Activated CD8-positive, alpha-beta memory T cell treated with anti-CD3 and anti-CD28 coated beads for 36 hours (primary cell): ENCODE measurements around the gene RMDN3. TPM values are rescaled to one million over a fixed set of nuclear protein-coding genes. Genes with fewer than 3 reads are reported as not detected.

ENCODE experiments used
- CTCF ChIA-PET: fragments of 350-600 bp; sonication (Branson Sonifier 250); formaldehyde crosslinking; loops from one replicate; lab custom pipeline; 2021; ENCODE audit warnings: antibody characterized with exemption; lab: Charles Lee
- POLR2A ChIA-PET: fragments of 350-600 bp; sonication (Branson Sonifier 250); formaldehyde crosslinking; loops from one replicate; lab custom pipeline; 2021; ENCODE audit warnings: antibody characterized with exemption; lab: Charles Lee
- total RNA-seq, 2 experiments: library from RNA; stranded (reverse); gene quantifications; one replicate each; pipeline ENCODE4 v1.2.3, GENCODE V29; 2021

The RMDN3 gene
- total RNA-seq, 2 experiments from 2014 or later: 39.4 to 43.4 TPM

DNA sequence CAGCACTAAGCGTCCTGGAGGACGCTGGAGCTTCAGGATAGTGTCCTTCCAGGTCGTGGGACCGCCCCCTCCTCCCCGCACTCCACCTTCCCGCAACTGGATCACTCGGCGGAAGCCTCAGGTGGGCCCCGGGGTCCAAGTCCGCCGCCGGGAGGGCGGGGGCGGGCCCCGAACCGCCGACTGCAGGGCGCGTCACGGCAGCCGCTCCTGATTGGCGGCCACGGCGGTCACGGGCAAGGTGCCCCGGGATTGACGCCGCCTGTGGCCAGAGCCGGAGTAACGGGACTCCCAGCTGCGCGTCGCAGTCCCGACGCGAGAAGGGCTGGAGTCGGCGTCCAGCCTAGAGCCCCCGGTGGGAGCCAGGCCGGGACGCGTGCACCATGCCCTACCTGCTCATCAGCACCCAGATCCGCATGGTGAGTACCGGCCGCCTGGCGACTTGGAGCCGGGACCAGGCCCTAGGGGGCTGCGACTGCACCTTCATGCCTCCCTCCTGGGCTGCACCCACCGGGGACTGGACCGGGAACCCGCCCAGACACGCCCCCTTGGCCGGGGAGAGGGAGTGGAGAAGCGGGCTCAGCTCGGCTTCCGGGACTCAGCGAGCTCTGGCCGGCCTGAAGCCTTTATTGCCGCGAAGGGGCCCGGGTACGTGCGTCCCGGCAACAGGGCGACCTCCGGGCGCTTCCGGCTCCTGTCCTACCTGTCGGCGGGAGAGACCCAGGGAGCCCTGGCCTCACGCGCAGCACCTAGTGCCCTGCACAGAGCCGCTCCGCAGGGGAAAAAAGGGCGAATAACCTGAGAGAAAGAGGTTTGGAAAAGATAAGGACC lies 9.0 kb upstream of the RMDN3 start, which contains the start of gene GCHFR:
Gene GCHFR (plus strand): TSS at position 268 of the 828 bp plus-strand sequence. CDS start 113 bp downstream, at position 381.
- CTCF ChIA-PET: interaction anchor here (0.9 to 3.5 kb wide), 7 partner anchors 11 to 195 kb away, joined by 3 to 10 read pairs (median 4); partner anchors contain the start of gene RPUSD2
- POLR2A ChIA-PET: interaction anchor here (0.7 to 3.5 kb wide), 7 partner anchors 13 to 143 kb away, joined by 3 to 20 read pairs (median 3); partner anchors contain the start of genes DNAJC17, RAD51 and ZFYVE19

DNA sequence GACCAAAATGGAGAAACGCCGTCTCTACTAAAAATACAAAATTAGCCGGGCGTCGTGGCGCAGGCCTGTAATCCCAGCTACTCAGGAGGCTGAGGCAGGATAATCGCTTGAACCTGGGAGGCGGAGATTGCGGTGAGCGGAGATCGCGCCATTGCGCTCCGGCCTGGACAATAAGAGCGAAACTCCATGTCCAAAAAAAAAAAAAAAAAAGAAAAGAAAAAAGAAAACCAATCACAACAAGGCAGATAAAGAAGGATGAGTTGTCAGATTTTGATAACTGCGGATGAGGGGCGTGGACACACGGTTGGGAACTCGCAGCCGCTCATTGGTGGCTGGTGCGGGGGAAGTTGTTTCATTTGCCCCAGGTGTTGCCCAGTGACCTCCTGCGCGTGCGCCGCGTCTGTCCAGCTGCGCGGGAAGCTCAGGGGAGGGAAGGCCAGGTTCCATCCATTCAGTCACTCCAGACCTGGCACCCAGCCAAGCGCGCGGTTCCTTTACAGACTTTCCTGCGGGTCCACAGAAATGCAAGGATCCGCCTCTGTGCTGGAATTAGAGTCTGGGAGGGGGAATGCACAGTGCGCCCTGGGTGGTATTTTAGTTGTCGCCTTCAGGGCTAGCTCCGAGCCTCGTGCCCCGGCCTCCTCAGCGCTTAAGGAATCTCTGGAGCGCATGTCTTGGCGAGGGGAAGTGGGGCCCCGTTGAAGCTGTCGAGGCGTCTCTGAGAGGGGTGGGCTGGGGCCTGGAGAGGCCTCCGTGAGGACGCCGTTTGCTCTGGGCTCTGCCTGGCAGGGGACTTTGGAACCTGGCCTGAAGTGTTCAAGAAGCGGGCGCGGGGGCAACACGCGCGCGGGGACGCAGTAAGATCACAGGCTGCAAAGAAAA lies 8.1 kb upstream of the RMDN3 start:
- ChIA-PET CTCF (interaction anchor here (0.9 to 3.5 kb wide), 3 partner anchors 19 to 194 kb away, joined by 3 to 10 read pairs (median 4); partner anchors contain the start of gene RPUSD2), POLR2A (interaction anchor here (0.7 to 3.5 kb wide), 5 partner anchors 19 to 68 kb away, joined by 3 to 20 read pairs (median 4); partner anchors contain the start of genes DNAJC17, RAD51 and ZFYVE19)

DNA sequence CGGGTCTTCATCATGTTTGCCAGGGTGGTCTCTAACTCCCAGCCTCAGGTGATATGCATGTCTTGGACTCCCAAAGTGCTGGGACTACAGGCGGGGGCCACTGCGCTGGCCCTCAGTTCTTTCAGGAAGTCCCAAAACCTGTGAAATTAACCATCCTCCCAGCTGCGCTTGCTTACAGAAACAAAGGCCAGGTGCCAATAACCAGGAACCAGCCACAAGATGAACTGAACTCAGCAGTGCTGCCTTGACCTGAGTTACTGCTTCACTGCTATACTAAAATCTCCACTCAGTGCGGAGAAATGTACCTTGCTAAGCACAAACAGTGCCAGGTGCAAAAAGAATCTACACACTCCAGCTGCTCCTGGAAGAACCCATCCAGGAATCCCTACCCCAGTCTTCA lies 4.9 kb upstream of the RMDN3 start:
- POLR2A ChIA-PET: no interaction called here

DNA sequence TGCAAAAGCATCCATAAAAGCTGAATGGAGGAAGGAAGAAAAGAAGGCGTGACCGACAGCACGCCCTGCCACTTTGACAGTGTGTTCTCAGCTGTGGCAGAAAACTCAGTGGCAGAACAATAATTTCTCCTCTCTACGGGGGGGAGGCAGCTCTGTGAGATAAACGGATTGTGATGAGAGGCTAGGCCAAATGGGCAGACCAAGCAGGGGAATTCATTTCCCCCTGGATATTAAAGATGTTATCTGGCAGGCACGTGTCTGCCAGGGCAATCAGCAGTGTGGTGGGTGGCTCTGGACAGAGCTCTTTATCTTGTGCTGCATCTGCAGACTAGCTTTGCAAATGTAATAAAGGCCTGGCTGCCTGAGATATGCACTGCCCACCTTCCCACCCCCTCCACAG lies 1.9 kb upstream of the RMDN3 start:
- ChIA-PET CTCF (no interaction called here), POLR2A (interaction anchor here (0.6 to 1.0 kb wide), 2 partner anchors 13 to 69 kb away, joined by 3 to 4 read pairs; no protein-coding TSS in a partner anchor)

More for the DNA sequence above, 4.9 kb upstream of the RMDN3 start:
- CTCF ChIA-PET: interaction anchor here (1.1 kb wide), 1 partner anchor 23 kb away, joined by 3 read pairs; no protein-coding TSS in a partner anchor

DNA sequence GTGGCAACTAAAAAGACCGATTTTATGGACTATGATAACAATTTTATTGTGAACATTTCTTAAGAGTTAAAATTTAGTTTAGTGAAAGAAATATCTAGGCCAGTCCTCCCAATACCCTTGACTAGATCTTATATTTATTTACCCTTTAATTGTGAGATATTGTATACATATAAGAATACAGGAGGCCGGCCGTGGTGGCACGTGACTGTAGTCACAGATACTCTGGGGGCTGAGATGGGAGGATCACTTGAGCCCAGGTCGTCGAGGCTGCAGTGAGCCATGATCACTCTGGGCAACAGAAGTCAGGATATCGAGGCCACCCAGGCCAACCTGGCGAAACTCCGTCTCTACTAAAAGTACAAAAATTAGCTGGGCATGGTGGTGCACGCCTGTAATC lies 756 bp upstream of the RMDN3 start:
- ChIA-PET CTCF (no interaction called here), POLR2A (interaction anchor here (1.0 kb wide), 1 partner anchor 11 kb away, joined by 4 read pairs; no protein-coding TSS in a partner anchor)

DNA sequence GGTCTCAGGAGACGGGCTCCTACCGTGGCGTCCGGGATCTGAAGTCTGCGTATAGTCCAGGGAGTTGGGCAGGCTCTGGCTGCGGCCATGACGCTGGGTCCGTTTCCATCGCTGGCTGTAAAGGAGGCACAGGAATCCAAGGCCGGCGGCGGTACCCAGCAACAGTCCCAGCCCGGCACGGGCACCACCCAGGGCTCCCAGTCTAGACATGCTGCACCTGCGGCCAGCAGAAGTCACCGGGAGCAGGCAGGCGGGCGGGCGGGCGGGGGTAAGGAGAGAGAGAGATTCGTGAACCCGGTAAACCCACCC lies 526 bp downstream of the RMDN3 start:
- ChIA-PET CTCF (interaction anchor here (0.7 kb wide), 1 partner anchor 28 kb away, joined by 3 read pairs; no protein-coding TSS in a partner anchor), POLR2A (interaction anchor here (0.7 kb wide), 1 partner anchor 61 kb away, joined by 4 read pairs; no protein-coding TSS in a partner anchor)

DNA sequence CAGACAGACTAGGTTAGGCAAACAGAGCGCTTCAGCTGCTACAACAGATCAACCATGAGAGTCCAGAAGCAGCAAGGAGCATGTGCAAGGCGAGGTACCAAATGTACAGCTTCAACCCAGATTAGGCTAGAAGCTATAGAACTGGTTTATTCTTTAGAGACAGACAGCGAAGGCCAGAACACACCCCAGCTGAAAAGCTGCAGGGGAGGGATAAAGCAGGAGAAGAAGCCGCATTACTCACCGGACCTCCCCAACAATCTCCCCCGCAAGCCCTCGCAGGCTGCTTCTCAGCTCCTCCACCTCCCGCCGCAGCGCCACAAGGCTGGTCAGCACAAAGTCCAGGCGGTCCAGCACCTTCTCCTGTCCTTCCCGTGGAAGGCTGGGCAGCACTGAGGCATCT lies 3.3 kb downstream of the RMDN3 start:
- POLR2A ChIA-PET: no interaction called here
- CTCF ChIA-PET: interaction anchor here (1.0 kb wide), 1 partner anchor 31 kb away, joined by 4 read pairs; no protein-coding TSS in a partner anchor

DNA sequence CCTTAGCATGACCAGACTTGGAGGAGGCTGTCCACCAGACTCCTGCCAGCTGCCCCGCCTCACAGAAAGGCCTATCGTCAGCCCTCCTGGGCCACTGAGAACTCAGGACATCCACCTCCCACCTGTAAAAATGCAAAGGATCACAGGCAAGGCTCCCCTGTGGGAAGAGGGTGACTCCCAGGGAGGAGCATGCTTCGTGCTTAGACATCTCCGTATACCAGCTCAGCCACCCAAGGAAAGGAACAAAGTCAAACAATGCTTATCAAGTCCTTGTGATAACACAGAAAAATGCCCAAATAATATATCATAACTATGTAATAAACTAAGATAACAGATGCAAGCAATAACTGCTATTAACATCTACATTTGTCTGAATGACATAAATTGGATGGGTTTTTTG lies 4.2 kb downstream of the RMDN3 start:
- CTCF ChIA-PET: no interaction called here
- POLR2A ChIA-PET: interaction anchor here (0.6 to 1.0 kb wide), 2 partner anchors 14 to 26 kb away, joined by 3 read pairs; no protein-coding TSS in a partner anchor

DNA sequence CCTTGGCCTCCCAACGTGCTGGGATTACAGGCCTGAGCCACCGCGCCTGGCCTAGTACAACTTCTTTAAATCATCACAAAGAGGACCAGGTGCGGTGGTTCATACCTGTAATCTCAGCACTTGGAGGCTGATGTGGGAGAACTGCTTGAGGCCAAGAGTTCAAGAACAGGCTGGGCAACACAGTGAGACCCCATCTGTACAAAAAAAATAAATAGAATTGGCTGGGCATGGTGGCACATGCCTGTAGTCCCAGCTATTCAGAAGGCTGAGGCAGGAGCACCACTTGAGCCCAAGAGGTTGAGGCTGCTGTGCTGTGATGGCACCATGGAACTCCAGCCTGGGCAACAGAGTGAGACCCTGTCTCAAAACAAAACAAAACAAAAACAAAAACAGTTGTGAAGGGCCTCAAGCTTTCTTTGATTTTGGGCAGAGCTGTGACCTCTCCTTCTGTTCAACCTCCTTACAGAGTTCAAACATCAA lies 5.9 kb downstream of the RMDN3 start:
- ChIA-PET CTCF (no interaction called here), POLR2A (no interaction called here)

DNA sequence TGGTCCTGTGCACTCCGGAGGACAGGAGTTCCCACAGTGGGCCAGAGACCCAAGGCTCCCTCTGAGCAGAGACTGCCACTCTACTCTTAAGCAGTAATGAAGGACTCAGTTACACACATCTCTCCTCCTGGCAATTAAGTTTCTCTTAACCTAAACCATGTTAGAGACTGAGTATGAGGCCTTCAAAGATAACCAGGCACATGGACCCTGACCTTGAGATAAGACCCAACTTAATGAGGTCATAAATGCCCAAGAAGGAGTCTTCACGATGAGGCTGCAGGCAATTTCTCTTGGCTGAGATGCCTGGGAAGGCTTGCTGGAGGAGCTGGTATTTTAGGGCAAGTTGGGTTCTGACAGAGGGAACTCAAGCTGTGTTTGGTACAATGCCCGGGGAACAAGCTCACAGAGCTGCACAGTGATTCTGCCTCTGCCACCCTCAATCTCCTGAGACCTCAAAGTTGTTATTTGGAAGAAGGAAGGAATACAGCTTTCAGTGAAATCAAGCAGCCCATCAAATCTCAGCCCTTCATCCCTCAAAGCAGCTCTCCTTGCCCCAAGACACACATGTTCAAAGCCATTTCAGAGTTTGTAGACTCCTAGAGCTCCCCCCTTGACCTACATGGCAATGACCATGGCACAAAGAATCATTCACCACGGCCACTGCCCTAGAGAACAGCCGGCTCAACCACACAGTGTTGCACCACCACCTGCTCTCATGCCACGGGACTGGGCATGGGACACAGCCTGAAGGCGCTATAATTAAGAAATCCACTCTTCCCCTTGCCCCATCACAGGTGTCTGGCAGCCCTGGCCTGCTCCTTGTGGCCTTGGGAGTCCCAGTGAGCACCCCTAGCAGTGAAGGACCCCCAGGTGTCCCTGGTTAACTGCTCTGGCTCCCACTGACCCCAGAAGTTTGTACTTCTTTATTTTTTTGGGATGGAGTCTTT lies 7.1 kb downstream of the RMDN3 start:
- POLR2A ChIA-PET: interaction anchor here (0.6 kb wide), 1 partner anchor 146 kb away, joined by 4 read pairs; no protein-coding TSS in a partner anchor

DNA sequence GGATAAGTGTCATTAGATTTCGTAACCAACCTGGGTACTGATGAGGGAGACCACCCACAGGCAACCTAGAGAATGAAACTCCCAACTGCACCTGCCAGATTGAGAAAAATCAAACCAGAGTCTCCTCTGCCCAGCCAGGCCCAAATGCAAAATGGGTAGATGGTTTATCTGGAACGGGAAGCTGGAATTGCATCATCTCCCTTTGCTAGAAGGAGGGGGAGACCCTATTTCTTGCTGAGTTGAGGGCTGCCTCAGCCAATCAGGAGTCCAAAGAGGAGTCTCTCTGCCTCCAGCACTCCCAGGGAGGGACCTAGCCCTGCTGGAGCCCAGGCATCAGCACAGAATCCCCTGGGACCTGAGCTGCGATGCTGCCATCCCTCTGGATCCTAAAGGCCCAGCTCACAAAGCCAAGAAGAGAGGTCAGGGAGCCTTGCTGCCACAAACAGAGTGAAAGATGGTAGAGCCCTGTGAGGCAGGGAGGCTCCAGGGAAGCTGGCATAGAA lies 8.1 kb downstream of the RMDN3 start:
- ChIA-PET CTCF (interaction anchor here (0.7 to 1.6 kb wide), 5 partner anchors 18 to 157 kb away, joined by 3 to 5 read pairs (median 4); partner anchors contain the start of gene SPINT1), POLR2A (interaction anchor here (0.6 to 1.0 kb wide), 2 partner anchors 52 to 147 kb away, joined by 4 to 5 read pairs; partner anchors contain the start of gene RAD51)

More for the DNA sequence above, 7.1 kb downstream of the RMDN3 start:
- CTCF ChIA-PET: interaction anchor here (0.7 to 1.6 kb wide), 2 partner anchors 20 to 69 kb away, joined by 3 to 4 read pairs; no protein-coding TSS in a partner anchor

DNA sequence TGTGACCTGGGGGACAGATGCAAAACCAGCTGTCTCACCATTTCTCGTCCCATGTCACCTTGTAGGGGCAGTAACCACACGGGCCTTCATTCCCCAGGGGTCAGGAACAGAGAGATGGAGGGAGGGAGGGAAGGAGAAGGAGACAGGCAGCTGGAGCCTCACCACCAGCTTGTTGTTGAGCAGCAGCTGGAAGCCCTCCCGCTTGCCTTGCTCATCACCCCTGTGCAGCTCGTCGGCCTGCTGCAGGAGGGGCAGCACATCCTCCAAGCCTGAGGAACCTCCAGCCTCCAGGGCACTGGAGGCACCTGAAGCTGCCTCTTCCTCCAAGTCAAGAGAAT lies 10.3 kb downstream of the RMDN3 start:
- POLR2A ChIA-PET: interaction anchor here (0.5 to 1.9 kb wide), 5 partner anchors 11 to 50 kb away, joined by 4 to 15 read pairs (median 4); partner anchors contain the start of genes GCHFR and RAD51

DNA sequence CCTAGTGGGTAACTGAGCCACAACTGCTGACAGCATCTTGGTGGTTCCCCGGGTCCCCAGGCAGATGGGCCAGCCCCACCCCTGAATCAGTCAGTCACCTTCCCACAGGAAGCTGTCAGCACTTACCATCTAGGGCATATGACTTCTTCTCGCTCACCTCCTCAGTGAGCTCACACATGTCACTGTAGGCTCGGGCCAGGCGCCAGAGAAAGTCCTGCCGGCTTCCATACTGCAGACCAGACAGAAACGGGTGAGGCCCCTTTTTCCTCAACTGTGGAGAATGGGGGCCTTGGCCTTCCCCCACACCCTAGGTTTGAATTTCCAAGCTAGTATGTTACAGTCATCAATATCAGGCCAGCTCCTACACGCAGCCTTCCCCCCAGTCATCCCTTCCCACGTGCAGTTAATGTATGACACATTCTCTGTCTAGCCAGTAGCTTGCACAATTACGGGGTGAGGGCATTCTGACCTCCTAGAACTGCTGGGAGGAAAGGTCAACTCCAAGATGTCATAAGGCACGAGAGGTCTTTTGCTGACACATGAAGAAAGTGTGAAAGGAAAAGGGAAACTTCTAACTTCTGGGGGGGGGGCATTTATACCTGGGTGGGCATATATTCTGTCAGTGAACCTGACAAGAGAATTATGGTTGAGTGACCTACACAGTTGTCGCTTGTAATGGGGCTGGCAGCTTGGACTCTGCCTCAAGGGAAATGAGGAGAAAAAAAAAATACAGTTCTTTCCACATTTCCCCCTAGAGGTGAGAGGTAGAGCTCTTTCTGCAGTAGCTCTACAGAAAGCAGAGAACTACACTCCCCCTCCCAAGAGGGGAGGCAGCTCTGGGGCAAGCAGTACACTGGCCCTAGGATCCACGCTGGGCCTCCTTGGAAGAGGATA lies 10.9 kb downstream of the RMDN3 start:
- CTCF ChIA-PET: interaction anchor here (0.6 to 2.3 kb wide), 9 partner anchors 8 to 154 kb away, joined by 3 to 12 read pairs (median 4); partner anchors contain the start of genes GCHFR, RAD51 and ZFYVE19
- POLR2A ChIA-PET: interaction anchor here (0.5 to 1.9 kb wide), 9 partner anchors 12 to 100 kb away, joined by 3 to 15 read pairs (median 4); partner anchors contain the start of genes C15orf62, GCHFR, RAD51 and SPINT1

More for the DNA sequence above, 10.3 kb downstream of the RMDN3 start:
- CTCF ChIA-PET: interaction anchor here (1.0 to 2.3 kb wide), 5 partner anchors 8 to 62 kb away, joined by 3 to 12 read pairs (median 4); partner anchors contain the start of genes RAD51 and ZFYVE19

DNA sequence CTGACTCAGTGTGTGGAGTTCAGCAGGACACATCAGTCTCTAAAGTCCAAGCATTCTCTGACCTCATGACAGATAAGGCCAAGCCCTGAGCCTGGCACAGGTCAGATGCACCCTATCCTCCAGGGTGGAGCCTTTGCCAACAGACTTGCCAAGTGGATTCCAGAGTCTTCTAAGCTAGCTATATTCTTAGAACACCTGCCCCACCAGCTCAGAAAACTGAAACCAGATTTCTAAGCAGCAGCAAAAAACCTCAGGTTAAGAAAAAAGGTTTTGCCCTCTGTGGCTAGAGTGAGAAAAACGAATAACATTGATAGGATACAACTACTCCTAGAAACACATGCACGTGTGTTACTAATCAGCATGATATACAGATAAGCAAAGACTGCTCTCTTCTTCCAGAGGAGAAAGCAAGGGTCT lies 11.6 kb downstream of the RMDN3 start:
- POLR2A ChIA-PET: interaction anchor here (0.5 to 1.9 kb wide), 8 partner anchors 13 to 191 kb away, joined by 3 to 15 read pairs (median 4); partner anchors contain the start of genes C15orf62, RAD51, RPUSD2 and SPINT1
- CTCF ChIA-PET: interaction anchor here (0.6 to 2.3 kb wide), 7 partner anchors 9 to 154 kb away, joined by 3 to 12 read pairs (median 4); partner anchors contain the start of genes RAD51 and ZFYVE19

DNA sequence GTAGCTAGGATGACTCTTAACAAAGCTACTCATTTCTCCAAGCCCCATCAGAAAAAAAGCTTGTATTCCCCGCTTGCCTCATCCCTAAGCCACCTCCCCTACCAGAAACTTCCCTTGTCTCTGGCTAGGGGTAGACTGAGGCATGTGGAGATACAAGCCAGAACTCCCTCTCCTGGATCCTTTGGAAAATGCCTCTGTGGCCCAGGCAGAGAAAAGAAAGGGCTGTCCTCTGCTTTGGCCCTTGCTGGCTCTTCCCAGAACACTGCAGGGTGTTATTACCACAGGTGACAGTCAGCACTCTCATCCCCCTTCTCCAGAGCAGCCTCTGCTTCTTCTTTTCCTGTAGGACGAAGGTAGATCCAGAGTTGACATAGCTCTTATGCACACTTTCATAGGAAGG lies 15.2 kb downstream of the RMDN3 start:
- ChIA-PET CTCF (interaction anchor here (1.2 kb wide), 2 partner anchors 10 to 35 kb away, joined by 3 read pairs; no protein-coding TSS in a partner anchor), POLR2A (no interaction called here)
